Measurements from ENCODE around the gene NAT9. TPM values are rescaled to one million over a fixed set of nuclear protein-coding genes. Genes with fewer than 3 reads are reported as not detected.

Gene NAT9
- total and polyA plus RNA-seq, 4 donors, result 27.1 to 47.4 (median 36.6) TPM

- whole genome bisulfite sequencing, 2 donors, result 71 to 82% methylated on average over 5 of the region's 5 CpGs
- no peak for ATAC-seq (ENCODE audit: insufficient read depth, low FRiP score)
- Histone ChIP-seq H3K4me3 (no peak overlapping the region), H3K27ac (ENCODE audit: low read depth in 1 of 2, low read length in 1 of 2) (no peak overlapping the region), H3K9me3 (ENCODE audit: control insufficient read depth in 4 of 4, insufficient read depth in 3 of 4, low read length in 3 of 4) (no peaks in the 10 kb centered on the region), H3K27me3 (ENCODE audit: control insufficient read depth in 3 of 3, insufficient read depth in 3 of 3, low read length in 2 of 3) (no peaks in the 10 kb centered on the region), H3K9ac (ENCODE audit: insufficient read depth in 1 of 2, low read length in 2 of 2) (no peak overlapping the region), H3K36me3 (ENCODE audit: control insufficient read depth in 4 of 4, insufficient read depth in 4 of 4, low read length in 4 of 4) (peaks cover 6 to 44% (median 29%) of the 10 kb centered on the region in 4 donors), H3K4me1 (ENCODE audit: control insufficient read depth in 5 of 5, insufficient read depth in 5 of 5, low read length in 5 of 5) (peaks cover 0 to 12% (median 3%) of the 10 kb centered on the region in 5 donors)
- DNase-seq, result no peak
- TF ChIP-seq CTCF (IDR thresholded peaks at IDR 0.05; ENCODE audit: control extremely low read depth, extremely low read depth), result no peak
Measured at GRCh38 chr17:74769856-74770497, 6.2 kb downstream of the NAT9 start.

GRCh38 chr17:74769266-74769855, 6.8 kb downstream of the NAT9 start:
- no peak for DNase-seq
- no peak overlapping the region for H3K27ac ChIP-seq (ENCODE audit: low read depth in 1 of 2, low read length in 1 of 2)
- H3K27me3 ChIP-seq (ENCODE audit: control insufficient read depth in 3 of 3, insufficient read depth in 3 of 3, low read length in 2 of 3), result no peaks in the 10 kb centered on the region
- no peak for TF ChIP-seq CTCF (IDR thresholded peaks at IDR 0.05; ENCODE audit: control extremely low read depth, extremely low read depth)
- no peaks in the 10 kb centered on the region for H3K9me3 ChIP-seq (ENCODE audit: control insufficient read depth in 4 of 4, insufficient read depth in 3 of 4, low read length in 3 of 4)
- no peak overlapping the region for H3K9ac ChIP-seq (ENCODE audit: insufficient read depth in 1 of 2, low read length in 2 of 2)
- ATAC-seq (ENCODE audit: insufficient read depth, low FRiP score), result no peak
- WGBS, 2 donors, result 71% methylated on average over 6 of the region's 6 CpGs
- peaks cover 6 to 46% (median 29%) of the 10 kb centered on the region in 4 donors for H3K36me3 ChIP-seq (ENCODE audit: control insufficient read depth in 4 of 4, insufficient read depth in 4 of 4, low read length in 4 of 4)
- H3K4me1 ChIP-seq (ENCODE audit: control insufficient read depth in 5 of 5, insufficient read depth in 5 of 5, low read length in 5 of 5), result peaks cover 0 to 19% (median 5%) of the 10 kb centered on the region in 5 donors
- no peak overlapping the region for H3K4me3 ChIP-seq

GRCh38 chr17:74768763-74769114, 7.4 kb downstream of the NAT9 start:
- ATAC-seq (ENCODE audit: insufficient read depth, low FRiP score) (no peak), DNase-seq (no peak)
- peak overlapping the region in 1 of 2 donors; percentile 75 for H3K27ac ChIP-seq (ENCODE audit: low read depth in 1 of 2, low read length in 1 of 2)
- H3K4me3 ChIP-seq, result no peak overlapping the region
- 83 to 84% methylated on average over 7 of the region's 7 CpGs for WGBS, 2 donors
- no peaks in the 10 kb centered on the region for H3K27me3 ChIP-seq (ENCODE audit: control insufficient read depth in 3 of 3, insufficient read depth in 3 of 3, low read length in 2 of 3)
- H3K9me3 ChIP-seq (ENCODE audit: control insufficient read depth in 4 of 4, insufficient read depth in 3 of 4, low read length in 3 of 4), result no peaks in the 10 kb centered on the region
- H3K36me3 ChIP-seq (ENCODE audit: control insufficient read depth in 4 of 4, insufficient read depth in 4 of 4, low read length in 4 of 4), result peaks cover 6 to 46% (median 27%) of the 10 kb centered on the region in 4 donors
- peaks cover 0 to 24% (median 10%) of the 10 kb centered on the region in 5 donors for H3K4me1 ChIP-seq (ENCODE audit: control insufficient read depth in 5 of 5, insufficient read depth in 5 of 5, low read length in 5 of 5)
- no peak overlapping the region for H3K9ac ChIP-seq (ENCODE audit: insufficient read depth in 1 of 2, low read length in 2 of 2)
- TF ChIP-seq CTCF (IDR thresholded peaks at IDR 0.05; ENCODE audit: control extremely low read depth, extremely low read depth), result no peak
